H1 (cell line): ENCODE measurements around the gene THBS4. TPM values are rescaled to one million over a fixed set of nuclear protein-coding genes. Genes with fewer than 3 reads are reported as not detected.

Experiments
- CTCF ChIA-PET: fragments of 300-600 bp; sonication (Branson Sonifier 250); formaldehyde crosslinking; loops from one replicate; lab custom pipeline; 2021; ENCODE audit not compliant: partially characterized antibody; lab: Charles Lee
- POLR2A ChIA-PET: fragments of 300-600 bp; sonication (Branson Sonifier 250); formaldehyde crosslinking; loops from one replicate; lab custom pipeline; 2021; ENCODE audit warnings: inconsistent platforms; ENCODE audit not compliant: partially characterized antibody; lab: Charles Lee
- DNase-seq, 2 experiments: peaks; one replicate each; pipeline versions ENCODE4 v3.0.0 to v3.0.0-alpha.2; 2010 to 2022; ENCODE audit warnings: low spot score in 2 of 2, low read depth in 1 of 2, mixed read lengths in 1 of 2
- FAIRE-seq: peaks from 2 replicates; lab custom pipeline; 2011; peaks lifted over from hg19 to GRCh38; lab: Jason Lieb, UNC
- H2AFZ ChIP-seq: 2 replicates; pipeline ENCODE4 v1.8.1; 2012; ENCODE audit warnings: low read length, inconsistent platforms
- H2AK5ac ChIP-seq: 2 replicates; pipeline ENCODE4 v1.6.1; 2013; ENCODE audit warnings: low read depth, low read length
- H2BK120ac ChIP-seq: replicated peaks from 2 replicates; pipeline ENCODE3; 2013; ENCODE audit warnings: low read depth, low read length, inconsistent platforms
- H2BK12ac ChIP-seq: 2 replicates; pipeline ENCODE4 v1.6.1; 2013; ENCODE audit warnings: low read depth, low read length
- H2BK15ac ChIP-seq: 2 replicates; pipeline ENCODE4 v1.6.1; 2013; ENCODE audit warnings: low read length
- H2BK20ac ChIP-seq: 2 replicates; pipeline ENCODE4 v1.6.1; 2013; ENCODE audit warnings: low read length
- H2BK5ac ChIP-seq: 2 replicates; pipeline ENCODE4 v1.6.1; 2013; ENCODE audit warnings: low read depth, low read length
- H3K14ac ChIP-seq: 2 replicates; pipeline ENCODE4 v1.6.1; 2013; ENCODE audit warnings: inconsistent platforms; ENCODE audit not compliant: insufficient read length
- H3K18ac ChIP-seq: 2 replicates; pipeline ENCODE4 v1.6.1; 2013; ENCODE audit warnings: low read length; ENCODE audit errors: extremely low read depth
- H3K23ac ChIP-seq: 2 replicates; pipeline ENCODE4 v1.6.1; 2013; ENCODE audit warnings: inconsistent platforms; ENCODE audit not compliant: insufficient read length
- H3K23me2 ChIP-seq: 2 replicates; pipeline ENCODE4 v1.6.1; 2013; ENCODE audit warnings: low read depth, low read length
- H3K27ac ChIP-seq: 2 replicates; pipeline ENCODE4 v1.6.1; 2011; ENCODE audit warnings: low read depth, low read length, inconsistent platforms
- H3K27me3 ChIP-seq, 4 experiments: replicated peaks in 1 of 4; 1 replicate in 1 of 4; 2 replicates in 3 of 4; pipeline versions ENCODE4 v1.6.1 to v1.8.1; 2011 to 2013; ENCODE audit warnings: low read length in 3 of 4, mild to moderate bottlenecking in 3 of 4, inconsistent platforms in 2 of 4, mixed read lengths in 2 of 4, moderate library complexity in 1 of 4; ENCODE audit not compliant: control insufficient read depth in 3 of 4, insufficient read depth in 3 of 4; ENCODE audit errors: extremely low read depth in 1 of 4
- H3K36me3 ChIP-seq, 4 experiments: 2 replicates each; pipeline versions ENCODE4 v1.6.1 to v1.8.1; 2011 to 2013; ENCODE audit warnings: mild to moderate bottlenecking in 4 of 4, low read length in 3 of 4, moderate library complexity in 2 of 4, control low read depth in 1 of 4, inconsistent platforms in 1 of 4; ENCODE audit not compliant: insufficient read depth in 4 of 4, control insufficient read depth in 2 of 4
- H3K4ac ChIP-seq: replicated peaks from 2 replicates; pipeline ENCODE3; 2013; ENCODE audit warnings: low read length, low read depth, mixed read lengths, inconsistent platforms; ENCODE audit not compliant: insufficient read length
- H3K4me1 ChIP-seq, 4 experiments: replicated peaks in 1 of 4; 1 replicate in 1 of 4; 2 replicates in 3 of 4; pipeline versions ENCODE4 v1.6.1 to v1.8.1; 2011 to 2013; ENCODE audit warnings: low read length in 3 of 4, inconsistent platforms in 2 of 4, mixed read lengths in 1 of 4; ENCODE audit not compliant: insufficient read depth in 4 of 4, control insufficient read depth in 3 of 4
- H3K4me2 ChIP-seq, 2 experiments: 2 replicates each; pipeline versions ENCODE4 v1.6.1 to v1.8.1; 2011 to 2013; ENCODE audit warnings: low read depth in 2 of 2, low read length in 2 of 2, control low read depth in 1 of 2, inconsistent platforms in 1 of 2, mild to moderate bottlenecking in 1 of 2; ENCODE audit not compliant: insufficient read depth in 1 of 2
- H3K4me3 ChIP-seq, 4 experiments: fragments of 200-600, 300-600 bp in 1 of 4; sonication (generic), shearing (Covaris generic), sonication (Bioruptor Twin) in 1 of 4; 2 replicates each; pipeline versions ENCODE4 v1.5.1 to v1.8.1; 2011 to 2016; ENCODE audit warnings: low read length in 4 of 4, low read depth in 3 of 4, control low read depth in 2 of 4, inconsistent platforms in 2 of 4, mild to moderate bottlenecking in 2 of 4, mixed read lengths in 1 of 4, moderate library complexity in 1 of 4; ENCODE audit not compliant: insufficient read depth in 2 of 4; ENCODE audit errors: extremely low read depth in 1 of 4
- H3K56ac ChIP-seq: replicated peaks from 2 replicates; pipeline ENCODE3; 2013; ENCODE audit warnings: low read depth, mild to moderate bottlenecking, mixed read lengths, low read length, inconsistent platforms; ENCODE audit not compliant: insufficient read length
- H3K79me1 ChIP-seq: 2 replicates; pipeline ENCODE4 v1.6.1; 2013; ENCODE audit warnings: low read depth, low read length, control low read depth
- H3K79me2 ChIP-seq, 2 experiments: 2 replicates each; pipeline versions ENCODE4 v1.6.1 to v1.8.1; 2012 to 2013; ENCODE audit warnings: low read length in 2 of 2, mild to moderate bottlenecking in 2 of 2, inconsistent platforms in 1 of 2; ENCODE audit not compliant: insufficient read depth in 2 of 2, control insufficient read depth in 1 of 2
- H3K9ac ChIP-seq, 4 experiments: replicated peaks in 1 of 4; 1 replicate in 1 of 4; 2 replicates in 3 of 4; pipeline versions ENCODE4 v1.6.1 to v1.8.1; 2011 to 2013; ENCODE audit warnings: low read depth in 3 of 4, low read length in 3 of 4, control low read depth in 2 of 4, mild to moderate bottlenecking in 2 of 4, moderate library complexity in 2 of 4, inconsistent platforms in 1 of 4; ENCODE audit errors: extremely low read depth in 1 of 4
- H3K9me3 ChIP-seq, 2 experiments: 2 replicates each; pipeline versions ENCODE4 v1.6.1 to v1.8.1; 2012 to 2013; ENCODE audit warnings: mild to moderate bottlenecking in 2 of 2, moderate library complexity in 2 of 2, control low read depth in 1 of 2, inconsistent platforms in 1 of 2, low read depth in 1 of 2, low read length in 1 of 2, mixed read lengths in 1 of 2; ENCODE audit not compliant: insufficient read depth in 2 of 2
- H4K20me1 ChIP-seq, 2 experiments: replicated peaks in 1 of 2; 2 replicates each; pipeline versions ENCODE3 to v1.8.1; 2011 to 2013; ENCODE audit warnings: inconsistent platforms in 2 of 2, low read length in 2 of 2, mild to moderate bottlenecking in 1 of 2; ENCODE audit not compliant: insufficient read depth in 2 of 2, control insufficient read depth in 1 of 2
- H4K5ac ChIP-seq: 2 replicates; pipeline ENCODE4 v1.6.1; 2013; ENCODE audit warnings: low read length, low read depth, mixed read lengths, inconsistent platforms; ENCODE audit not compliant: insufficient read length
- H4K8ac ChIP-seq: 2 replicates; pipeline ENCODE4 v1.8.0; 2013; ENCODE audit warnings: mild to moderate bottlenecking, moderate library complexity, low read length, inconsistent platforms; ENCODE audit not compliant: insufficient read depth; ENCODE audit errors: extremely low read depth
- H4K91ac ChIP-seq: replicated peaks from 2 replicates; pipeline ENCODE3; 2013; ENCODE audit warnings: low read length, mixed read lengths, inconsistent platforms; ENCODE audit not compliant: insufficient read length
- BACH1 ChIP-seq: IDR thresholded peaks from 2 replicates; pipeline ENCODE4 v1.6.1; 2012; ENCODE audit warnings: low read length, improper control_type of control experiment
- EGR1 ChIP-seq: IDR thresholded peaks from 2 replicates; pipeline ENCODE4 v1.6.1; 2011; ENCODE audit warnings: low read depth, low read length, borderline replicate concordance
- EP300 ChIP-seq, 2 experiments: IDR thresholded peaks; 1 replicate in 1 of 2; 2 replicates in 1 of 2; pipeline ENCODE4 v1.6.1; 2011 to 2012; ENCODE audit warnings: low read depth in 2 of 2, low read length in 2 of 2, mild to moderate bottlenecking in 2 of 2, borderline replicate concordance in 1 of 2, inconsistent platforms in 1 of 2, moderate library complexity in 1 of 2
- JUN ChIP-seq: IDR thresholded peaks from 2 replicates; pipeline ENCODE4 v1.6.1; 2011; ENCODE audit warnings: low read depth, mild to moderate bottlenecking, improper control_type of control experiment, low read length
- KDM1A ChIP-seq: fragments of 200-600, 300-600 bp; sonication (generic); IDR thresholded peaks from 2 replicates; pipeline ENCODE4 v1.7.1; 2016; ENCODE audit warnings: mild to moderate bottlenecking, low read length, borderline replicate concordance
- KDM4A ChIP-seq: IDR thresholded peaks from one replicate; pipeline ENCODE4 v1.7.1; 2012; ENCODE audit warnings: low read depth, mild to moderate bottlenecking, moderate library complexity, low read length, inconsistent platforms; ENCODE audit not compliant: severe bottlenecking
- SIRT6 ChIP-seq: IDR thresholded peaks from one replicate; pipeline ENCODE4 v1.7.1; 2012; ENCODE audit warnings: low read length, inconsistent platforms
- SP4 ChIP-seq: IDR thresholded peaks from 2 replicates; pipeline ENCODE4 v1.6.1; 2012; ENCODE audit warnings: low read length, inconsistent platforms
- TAF1 ChIP-seq: IDR thresholded peaks from 2 replicates; pipeline ENCODE4 v1.6.1; 2011; ENCODE audit warnings: mild to moderate bottlenecking, low read depth, low read length
- WGBS, 2 experiments: shearing (Covaris generic) in 1 of 2; methylation state at CpG; one replicate each; pipeline versions ENCODE4 v1.1.6 to v1.1.7; 2013 to 2015; ENCODE audit warnings: low lambda C conversion rate in 2 of 2, mixed read lengths in 2 of 2, inconsistent platforms in 1 of 2, low coverage in 1 of 2, missing lambda C conversion rate in 1 of 2; ENCODE audit not compliant: insufficient replicate concordance in 2 of 2, insufficient coverage in 1 of 2, insufficient read length in 1 of 2; ENCODE audit errors: extremely low coverage in 1 of 2, missing lambda C conversion rate in 1 of 2; 5-methylcytosine and 5-hydroxymethylcytosine counted together
- polyA plus RNA-seq, 7 experiments: library from polyadenylated mRNA; depleted of rRNA in 3 of 7; stranded (reverse) in 5 of 7; unstranded in 2 of 7; fragments of >200 nt in 5 of 7; fragments of 200-250 nt in 2 of 7; gene quantifications; 1 replicate in 5 of 7; 2 replicates in 1 of 7; 4 replicates in 1 of 7; pipeline versions ENCODE4 v1.2.1 to v1.2.3, GENCODE V29; 2011 to 2013; ENCODE audit warnings: missing spikeins in 2 of 7, mixed read lengths in 2 of 7
- total RNA-seq: library from RNA; stranded (reverse); fragmentation: NEBNext Ultra II Directional; extraction: Animal tissue kit (Norgen Biotek cat#: 25700); gene quantifications from 2 replicates; pipeline ENCODE4 v1.2.1, GENCODE V29; 2021

THBS4 gene
- total and polyA plus RNA-seq, 2 of the 8 experiments (the other 6 are each of a cell fraction or from before 2014, with no cell fraction given), result 12.8 to 25.4 TPM

DNA sequence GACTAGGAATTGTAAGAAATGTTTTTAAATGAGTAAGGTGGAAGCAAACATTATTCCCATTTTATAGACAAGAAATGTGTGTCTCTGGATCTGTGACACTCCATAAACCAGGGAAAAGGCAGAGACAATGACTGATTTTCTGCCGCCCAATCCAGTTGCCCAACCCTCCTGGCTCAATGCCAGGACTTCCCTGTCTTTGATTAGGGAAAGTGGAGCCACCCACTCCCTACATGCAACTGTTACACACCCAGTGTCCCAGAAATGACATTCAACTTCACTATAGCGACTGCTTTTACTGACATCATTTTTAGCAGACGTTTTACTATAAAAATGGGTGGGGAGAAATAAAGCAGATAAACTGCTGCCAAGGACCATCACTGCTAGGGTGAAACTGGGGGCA lies 79.7 kb downstream of the THBS4 start:
- H3K4me2 ChIP-seq, result no peak overlapping the region
- no peak overlapping the region for H4K5ac ChIP-seq
- POLR2A ChIA-PET, result no interaction called here
- H3K79me1 ChIP-seq, result no peaks in the 10 kb centered on the region
- H2BK12ac ChIP-seq, result 0 out of 2 replicates have a peak overlapping the region, but pooled peaks have one; percentile 78
- H3K18ac ChIP-seq, result no peak overlapping the region
- no peaks in the 10 kb centered on the region for H3K27me3 ChIP-seq
- H4K8ac ChIP-seq, result no peak overlapping the region
- no peak overlapping the region for H3K4me3 ChIP-seq
- H3K56ac ChIP-seq, result no peak overlapping the region
- H3K9ac ChIP-seq, result no peak overlapping the region
- no peak overlapping the region for H3K27ac ChIP-seq
- WGBS, 2 experiments, result 86% methylated on average over 3 of the region's 3 CpGs; no CpG with 5 or more reads in 1 of the 2 experiments
- H2BK20ac ChIP-seq, result no peak overlapping the region
- FAIRE-seq, result no peak
- no peak overlapping the region for H4K91ac ChIP-seq
- H3K9me3 ChIP-seq, result peaks cover 0 to 3% of the 10 kb centered on the region in 2 experiments; a peak in 1 of 4 replicates
- CTCF ChIA-PET, result interaction anchor here (0.9 kb wide), 1 partner anchor 23 kb away, joined by 3 read pairs; no protein-coding TSS in a partner anchor
- no peak overlapping the region for H2BK15ac ChIP-seq
- no peak overlapping the region for H2BK5ac ChIP-seq
- no peaks in the 10 kb centered on the region for H3K79me2 ChIP-seq
- no peak for DNase-seq
- no peak overlapping the region for H3K14ac ChIP-seq
- peaks cover 6 to 18% (median 16%) of the 10 kb centered on the region in 4 experiments for H3K4me1 ChIP-seq
- H2BK120ac ChIP-seq, result no peak overlapping the region
- H4K20me1 ChIP-seq, result no peaks in the 10 kb centered on the region
- H3K23ac ChIP-seq, result no peak overlapping the region
- no peak overlapping the region for H2AK5ac ChIP-seq
- H3K23me2 ChIP-seq, result no peaks in the 10 kb centered on the region
- no peak overlapping the region for H3K4ac ChIP-seq
- TF ChIP-seq EGR1 (no peak), SP4 (no peak), JUN (no peak), SIRT6 (no peak), TAF1 (no peak), KDM4A (no peak), BACH1 (no peak), EP300 (IDR thresholded peaks at IDR 0.05; ENCODE audit: borderline replicate concordance in 1 of 2, low read depth in 2 of 2, low read length in 2 of 2) (no peak), KDM1A (no peak)
- H2AFZ ChIP-seq, result no peak overlapping the region
- no peaks in the 10 kb centered on the region for H3K36me3 ChIP-seq
